Omental fat pad (tissue), 4 donors: ENCODE results near the gene IFI16. TPM values are rescaled to one million over a fixed set of nuclear protein-coding genes. Genes with fewer than 3 reads are reported as not detected.
A peak's percentile ranks its signal among the peaks of the same experiment; 100 is the strongest.

Source experiments
- ATAC-seq: fragments of 150-250 bp; one replicate; pipeline ENCODE4 v1.9.1; 2016; ENCODE audit warnings: mild to moderate bottlenecking, moderate library complexity; ENCODE audit not compliant: low FRiP score
- DNase-seq: peaks from one replicate; pipeline ENCODE4 v3.0.0-alpha.2; 2019; ENCODE audit warnings: low spot score
- total RNA-seq, 4 donors: library from RNA; depleted of rRNA; stranded (reverse); fragments of >200 nt; gene quantifications; one replicate each; pipeline ENCODE4 v1.1.0, GENCODE V29; 2016
- TF ChIP-seq, protein P1 (sequence below), 3 donors: fragments of 450-650 bp; IDR thresholded peaks; one replicate each; pipeline ENCODE4 v1.5.1; 2016 to 2017; ENCODE audit warnings: antibody characterized with exemption in 3 of 3, mild to moderate bottlenecking in 3 of 3, moderate library complexity in 2 of 3

IFI16 gene
- 100 to 1,000 TPM in 3 of 4 donors, 10 to 100 TPM in 1; 94.5 to 304 (median 131) TPM for total RNA-seq

DNA sequence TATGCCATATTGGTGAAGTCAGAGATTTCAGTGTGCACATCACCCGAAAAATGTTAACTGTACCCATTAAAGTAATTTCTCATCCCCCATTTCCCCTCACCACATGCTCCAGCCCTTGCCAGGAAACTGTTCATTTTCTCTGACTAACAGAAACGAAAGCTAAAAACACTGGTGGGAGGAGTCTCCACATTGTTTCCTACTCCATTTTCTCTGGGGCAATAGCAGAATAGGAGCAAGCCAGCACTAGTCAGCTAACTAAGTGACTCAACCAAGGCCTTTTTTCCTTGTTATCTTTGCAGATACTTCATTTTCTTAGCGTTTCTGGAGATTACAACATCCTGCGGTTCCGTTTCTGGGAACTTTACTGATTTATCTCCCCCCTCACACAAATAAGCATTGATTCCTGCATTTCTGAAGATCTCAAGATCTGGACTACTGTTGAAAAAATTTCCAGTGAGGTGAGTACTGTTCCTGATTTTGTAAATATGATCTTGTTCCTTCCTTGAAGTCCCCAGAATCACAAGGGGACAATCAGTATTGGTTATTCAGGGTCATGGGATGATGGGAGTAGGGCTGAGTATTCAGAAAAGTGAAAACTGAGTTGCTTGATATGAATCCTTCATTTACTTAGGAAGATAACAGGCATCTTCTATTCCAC, at the start of gene IFI16:
Gene IFI16, plus strand, starts transcription at position 204 of the 658 bp plus-strand sequence. CDS start 4,774 bp downstream, outside the sequence.
- ATAC-seq, result peak; percentile 93
- TF ChIP-seq, protein P1, sequence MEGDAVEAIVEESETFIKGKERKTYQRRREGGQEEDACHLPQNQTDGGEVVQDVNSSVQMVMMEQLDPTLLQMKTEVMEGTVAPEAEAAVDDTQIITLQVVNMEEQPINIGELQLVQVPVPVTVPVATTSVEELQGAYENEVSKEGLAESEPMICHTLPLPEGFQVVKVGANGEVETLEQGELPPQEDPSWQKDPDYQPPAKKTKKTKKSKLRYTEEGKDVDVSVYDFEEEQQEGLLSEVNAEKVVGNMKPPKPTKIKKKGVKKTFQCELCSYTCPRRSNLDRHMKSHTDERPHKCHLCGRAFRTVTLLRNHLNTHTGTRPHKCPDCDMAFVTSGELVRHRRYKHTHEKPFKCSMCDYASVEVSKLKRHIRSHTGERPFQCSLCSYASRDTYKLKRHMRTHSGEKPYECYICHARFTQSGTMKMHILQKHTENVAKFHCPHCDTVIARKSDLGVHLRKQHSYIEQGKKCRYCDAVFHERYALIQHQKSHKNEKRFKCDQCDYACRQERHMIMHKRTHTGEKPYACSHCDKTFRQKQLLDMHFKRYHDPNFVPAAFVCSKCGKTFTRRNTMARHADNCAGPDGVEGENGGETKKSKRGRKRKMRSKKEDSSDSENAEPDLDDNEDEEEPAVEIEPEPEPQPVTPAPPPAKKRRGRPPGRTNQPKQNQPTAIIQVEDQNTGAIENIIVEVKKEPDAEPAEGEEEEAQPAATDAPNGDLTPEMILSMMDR (IDR thresholded peaks at IDR 0.05), result no peak
- no peak for DNase-seq

DNA sequence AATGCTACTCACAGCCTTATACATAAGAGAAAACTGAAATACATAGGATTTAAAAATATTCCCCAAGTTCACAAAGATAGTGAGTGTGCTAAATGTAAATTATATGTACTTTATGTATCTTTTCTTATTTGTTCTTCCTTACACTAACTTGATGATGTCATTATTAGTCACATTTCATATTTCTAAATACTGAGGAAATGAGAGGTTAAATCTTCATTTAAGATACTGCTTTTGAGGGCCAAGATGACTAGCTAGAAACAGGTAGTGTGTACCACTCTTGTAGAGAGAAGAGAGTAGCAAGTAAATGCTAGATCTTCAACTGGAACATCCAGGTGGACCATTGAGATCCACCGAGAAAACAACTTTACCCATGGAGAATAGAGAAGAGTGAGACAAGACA, 48.5 kb upstream of the IFI16 start:
- DNase-seq, result no peak
- TF ChIP-seq, protein P1 (IDR thresholded peaks at IDR 0.05), result no peak
- no peak for ATAC-seq

DNA sequence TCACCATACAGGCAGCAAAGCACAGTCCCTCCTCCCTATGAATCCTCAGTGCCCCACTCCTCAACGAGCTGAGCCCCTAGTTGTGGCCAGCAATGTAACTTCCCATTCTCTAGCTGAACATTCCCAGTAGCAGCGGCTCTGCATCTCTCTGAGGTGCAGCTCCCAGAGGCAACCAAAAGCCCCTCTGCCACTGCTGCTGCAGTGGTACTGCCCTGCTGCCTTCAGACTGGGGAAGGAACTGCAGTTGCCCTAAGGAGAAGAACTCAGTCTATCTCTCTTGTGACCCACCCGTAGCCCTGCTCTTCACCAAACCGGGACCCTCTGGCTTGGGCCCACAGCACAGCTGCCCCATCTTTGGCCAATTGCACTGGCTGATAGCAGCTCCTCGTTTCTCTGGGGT, 46.7 kb upstream of the IFI16 start:
- TF ChIP-seq, protein P1 (IDR thresholded peaks at IDR 0.05), result no peak
- no peak for ATAC-seq
- DNase-seq, result no peak

DNA sequence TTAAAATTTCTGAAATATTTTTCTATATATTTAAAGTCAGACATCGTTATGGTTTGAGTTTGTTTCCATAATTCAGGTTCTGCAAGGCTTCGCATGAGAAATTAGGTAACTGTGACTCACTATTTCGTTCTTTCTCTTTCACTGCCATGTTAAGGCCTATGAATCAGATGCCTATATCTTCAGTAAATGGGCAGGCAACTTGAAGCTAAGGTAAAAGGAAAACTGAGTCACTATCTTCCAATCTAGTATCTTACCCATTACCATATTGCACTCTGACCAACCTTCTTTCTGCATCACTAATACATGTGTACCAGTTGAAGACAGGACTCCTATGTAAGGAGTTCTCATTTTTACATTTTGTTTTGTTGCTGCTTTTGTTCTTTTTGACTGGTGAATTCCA, 40.5 kb upstream of the IFI16 start:
- DNase-seq (no peak), ATAC-seq (no peak)
- TF ChIP-seq, protein P1 (IDR thresholded peaks at IDR 0.05), result no peak

DNA sequence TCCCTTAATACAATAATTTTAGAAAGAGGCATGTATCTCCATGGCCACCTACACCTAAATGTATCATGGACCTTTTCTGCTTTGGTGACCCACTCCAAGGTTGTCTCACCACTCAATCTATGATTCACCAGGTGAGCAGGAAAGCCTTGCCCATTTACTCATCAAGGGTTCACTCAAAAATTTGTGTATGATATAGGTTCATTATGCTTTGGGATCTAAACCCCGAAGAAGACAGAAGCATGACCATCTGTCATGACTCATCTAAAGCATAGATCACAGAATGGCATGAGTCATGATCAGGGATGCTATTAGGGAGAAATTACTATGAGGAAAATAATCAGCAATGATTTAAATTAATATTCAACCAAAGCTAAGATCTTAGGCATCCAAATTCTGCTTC, 39.9 kb upstream of the IFI16 start:
- no peak for DNase-seq
- TF ChIP-seq, protein P1 (IDR thresholded peaks at IDR 0.05), result no peak

DNA sequence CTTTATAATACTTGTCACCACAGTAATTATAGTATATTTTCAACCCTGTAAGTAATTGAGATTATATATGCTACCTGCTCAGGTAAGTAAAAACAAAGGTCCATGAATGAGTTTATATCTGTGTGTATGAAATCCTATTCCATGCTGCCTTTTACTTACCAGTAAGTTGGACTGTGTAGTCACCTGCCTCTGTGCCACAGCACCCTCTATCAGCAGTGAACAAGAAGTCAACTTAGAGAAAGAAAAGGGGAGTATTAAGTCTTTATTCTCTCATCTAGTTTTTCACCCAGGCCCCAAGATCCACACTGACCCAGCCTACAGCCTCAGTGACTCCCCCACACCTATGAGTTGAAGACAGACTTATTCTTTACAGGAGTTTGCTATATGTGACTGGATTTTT, 36.9 kb upstream of the IFI16 start:
- TF ChIP-seq, protein P1 (IDR thresholded peaks at IDR 0.05), result no peak

More for the DNA sequence above, 39.9 kb upstream of the IFI16 start:
- no peak for ATAC-seq

DNA sequence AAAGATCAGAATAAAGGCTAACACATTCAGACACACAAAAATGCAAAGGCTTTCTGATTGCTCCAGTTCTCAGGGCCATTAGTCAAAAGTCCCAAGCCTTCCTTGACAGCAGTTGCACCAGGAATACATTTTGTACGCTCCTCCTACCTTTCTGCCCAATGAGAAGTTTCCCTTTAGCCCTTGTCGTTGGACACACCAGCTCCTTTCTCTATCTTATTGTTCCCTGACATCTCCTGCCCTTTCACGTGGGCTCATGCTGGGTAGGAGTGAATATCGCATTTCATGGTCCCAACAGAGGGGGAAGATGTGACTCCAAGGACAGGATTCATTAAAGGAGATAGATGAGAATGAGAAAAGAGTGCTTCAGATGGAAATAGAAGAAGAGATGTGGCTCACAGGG, 33.5 kb upstream of the IFI16 start:
- TF ChIP-seq, protein P1 (IDR thresholded peaks at IDR 0.05), result no peak
- DNase-seq, result no peak
- no peak for ATAC-seq

More for the DNA sequence above, 36.9 kb upstream of the IFI16 start:
- ATAC-seq (no peak), DNase-seq (no peak)
